Activated T-cell treated with anti-CD3 and anti-CD28 coated beads, Interleukin-2, amount 50 U/mL, for 72 hours (primary cell): ENCODE results near the gene NWD2. TPM values are rescaled to one million over a fixed set of nuclear protein-coding genes. Genes with fewer than 3 reads are reported as not detected.

ENCODE experiments used
- ATAC-seq, 2 donors: fragments of 150-1000 bp; cut with Tn5 transposase; replicated peaks in 1 of 2; 2 replicates each; pipeline ENCODE4 v1.10.0; 2021; ENCODE audit warnings: moderate library complexity in 2 of 2, mild to moderate bottlenecking in 1 of 2
- DNase-seq, 2 donors: peaks; one replicate each; pipeline ENCODE4 v3.0.0; 2021 to 2022; ENCODE audit warnings: mixed read lengths in 1 of 2
- H3K27ac Mint-ChIP-seq: one replicate; pipeline ENCODE4 v1.8.0; 2022; ENCODE audit warnings: mild to moderate bottlenecking, moderate library complexity, mixed read lengths
- H3K27me3 Mint-ChIP-seq: one replicate; pipeline ENCODE4 v1.8.0; 2022; ENCODE audit warnings: low read depth, mixed read lengths
- H3K36me3 Mint-ChIP-seq, 2 donors: one replicate each; pipeline ENCODE4 v1.8.0; 2022; ENCODE audit warnings: mixed read lengths in 2 of 2, mild to moderate bottlenecking in 1 of 2; ENCODE audit not compliant: insufficient read depth in 2 of 2
- H3K4me1 Mint-ChIP-seq: one replicate; pipeline ENCODE4 v1.8.0; 2022; ENCODE audit warnings: low read depth, mixed read lengths
- H3K4me3 Mint-ChIP-seq, 2 donors: one replicate each; pipeline ENCODE4 v1.8.0; 2022; ENCODE audit warnings: mild to moderate bottlenecking in 2 of 2, mixed read lengths in 2 of 2, moderate library complexity in 2 of 2
- H3K9me3 Mint-ChIP-seq, 2 donors: one replicate each; pipeline ENCODE4 v1.8.0; 2022; ENCODE audit warnings: mixed read lengths in 2 of 2
- total RNA-seq, 2 donors: library from RNA; stranded (reverse); gene quantifications; one replicate each; pipeline ENCODE4 v1.2.3, GENCODE V29; 2022

The NWD2 gene
- total RNA-seq, 2 donors from 2014 or later: not detected

- H3K27ac Mint-ChIP-seq: no peak overlapping the region
- H3K27me3 Mint-ChIP-seq: peaks cover 53% of the 10 kb centered on the region
- peaks cover 9% of the 10 kb centered on the region for H3K4me1 Mint-ChIP-seq
- DNase-seq: no peak
- no peaks in the 10 kb centered on the region for H3K36me3 Mint-ChIP-seq
- no peak for ATAC-seq
- no peaks in the 10 kb centered on the region for H3K9me3 Mint-ChIP-seq
- peak overlapping the region; percentile 45 to 53 for H3K4me3 Mint-ChIP-seq
These were observed 209.7 kb downstream of the NWD2 start for GRCh38 chr4:37453999-37454800.

- Mint-ChIP-seq H3K9me3 (no peaks in the 10 kb centered on the region), H3K27me3 (peaks cover 42% of the 10 kb centered on the region), H3K27ac (no peak overlapping the region), H3K4me1 (peaks cover 9% of the 10 kb centered on the region), H3K4me3 (no peak overlapping the region), H3K36me3 (no peaks in the 10 kb centered on the region)
- no peak for DNase-seq
- no peak for ATAC-seq
These were observed 211.0 kb downstream of the NWD2 start for GRCh38 chr4:37455301-37456131.

GRCh38 chr4:37461801-37462200 lies 217.3 kb downstream of the NWD2 start:
- DNase-seq (no peak), ATAC-seq (no peak)
- Mint-ChIP-seq H3K9me3 (no peaks in the 10 kb centered on the region), H3K27ac (no peak overlapping the region), H3K27me3 (peaks cover 14% of the 10 kb centered on the region), H3K4me3 (no peak overlapping the region), H3K4me1 (no peaks in the 10 kb centered on the region), H3K36me3 (no peaks in the 10 kb centered on the region)

- DNase-seq (no peak), ATAC-seq (no peak)
- Mint-ChIP-seq H3K4me3 (no peak overlapping the region), H3K4me1 (no peaks in the 10 kb centered on the region), H3K27me3 (peaks cover 14% of the 10 kb centered on the region), H3K27ac (no peak overlapping the region), H3K36me3 (no peaks in the 10 kb centered on the region), H3K9me3 (no peaks in the 10 kb centered on the region)
These were observed 218.7 kb downstream of the NWD2 start for GRCh38 chr4:37463033-37463856.

GRCh38 chr4:37464373-37465128 lies 220.0 kb downstream of the NWD2 start:
- H3K27ac Mint-ChIP-seq: no peak overlapping the region
- no peaks in the 10 kb centered on the region for H3K4me1 Mint-ChIP-seq
- no peak overlapping the region for H3K4me3 Mint-ChIP-seq
- H3K27me3 Mint-ChIP-seq: peaks cover 14% of the 10 kb centered on the region
- H3K9me3 Mint-ChIP-seq: no peaks in the 10 kb centered on the region
- DNase-seq: no peak
- no peak for ATAC-seq
- no peaks in the 10 kb centered on the region for H3K36me3 Mint-ChIP-seq

- H3K9me3 Mint-ChIP-seq: no peaks in the 10 kb centered on the region
- H3K4me1 Mint-ChIP-seq: no peaks in the 10 kb centered on the region
- no peaks in the 10 kb centered on the region for H3K36me3 Mint-ChIP-seq
- H3K4me3 Mint-ChIP-seq: no peak overlapping the region
- no peak for DNase-seq
- H3K27me3 Mint-ChIP-seq: peaks cover 14% of the 10 kb centered on the region
- no peak overlapping the region for H3K27ac Mint-ChIP-seq
- ATAC-seq: no peak
These were observed 220.8 kb downstream of the NWD2 start for GRCh38 chr4:37465296-37465695.

GRCh38 chr4:37465845-37466244 lies 221.3 kb downstream of the NWD2 start:
- Mint-ChIP-seq H3K36me3 (no peaks in the 10 kb centered on the region), H3K4me3 (no peak overlapping the region), H3K4me1 (no peaks in the 10 kb centered on the region), H3K9me3 (no peaks in the 10 kb centered on the region), H3K27ac (no peak overlapping the region), H3K27me3 (peaks cover 9% of the 10 kb centered on the region)
- no peak for ATAC-seq
- no peak for DNase-seq

GRCh38 chr4:37467223-37467622 lies 222.7 kb downstream of the NWD2 start:
- Mint-ChIP-seq H3K9me3 (no peaks in the 10 kb centered on the region), H3K27ac (no peak overlapping the region), H3K27me3 (no peaks in the 10 kb centered on the region), H3K36me3 (no peaks in the 10 kb centered on the region), H3K4me3 (no peak overlapping the region), H3K4me1 (no peaks in the 10 kb centered on the region)
- DNase-seq (no peak), ATAC-seq (no peak)

GRCh38 chr4:37467824-37468223 lies 223.3 kb downstream of the NWD2 start:
- DNase-seq (no peak), ATAC-seq (no peak)
- Mint-ChIP-seq H3K27ac (no peak overlapping the region), H3K4me3 (no peak overlapping the region), H3K4me1 (no peaks in the 10 kb centered on the region), H3K36me3 (no peaks in the 10 kb centered on the region), H3K27me3 (no peaks in the 10 kb centered on the region), H3K9me3 (no peaks in the 10 kb centered on the region)

- DNase-seq (no peak), ATAC-seq (no peak)
- Mint-ChIP-seq H3K4me3 (no peak overlapping the region), H3K27me3 (peaks cover 10% of the 10 kb centered on the region), H3K36me3 (no peaks in the 10 kb centered on the region), H3K9me3 (no peaks in the 10 kb centered on the region), H3K27ac (no peak overlapping the region), H3K4me1 (no peaks in the 10 kb centered on the region)
These were observed 224.7 kb downstream of the NWD2 start for GRCh38 chr4:37469286-37469685.

GRCh38 chr4:37470245-37470644 lies 225.7 kb downstream of the NWD2 start:
- H3K36me3 Mint-ChIP-seq: no peaks in the 10 kb centered on the region
- no peak for ATAC-seq
- DNase-seq: no peak
- no peak overlapping the region for H3K4me3 Mint-ChIP-seq
- no peaks in the 10 kb centered on the region for H3K4me1 Mint-ChIP-seq
- peaks cover 11% of the 10 kb centered on the region for H3K27me3 Mint-ChIP-seq
- H3K9me3 Mint-ChIP-seq: no peaks in the 10 kb centered on the region
- H3K27ac Mint-ChIP-seq: no peak overlapping the region

GRCh38 chr4:37471093-37471492 lies 226.6 kb downstream of the NWD2 start:
- Mint-ChIP-seq H3K36me3 (no peaks in the 10 kb centered on the region), H3K27me3 (peaks cover 13% of the 10 kb centered on the region), H3K27ac (no peak overlapping the region), H3K9me3 (no peaks in the 10 kb centered on the region), H3K4me1 (no peaks in the 10 kb centered on the region), H3K4me3 (no peak overlapping the region)
- no peak for DNase-seq
- ATAC-seq: no peak
